Measurements from ENCODE around the gene YPEL1. TPM values are rescaled to one million over a fixed set of nuclear protein-coding genes. Genes with fewer than 3 reads are reported as not detected.
A peak's percentile ranks its signal among the peaks of the same experiment; 100 is the strongest.

The YPEL1 gene
- total RNA-seq, 1 donor from 2014 or later = 7.3 TPM

DNA sequence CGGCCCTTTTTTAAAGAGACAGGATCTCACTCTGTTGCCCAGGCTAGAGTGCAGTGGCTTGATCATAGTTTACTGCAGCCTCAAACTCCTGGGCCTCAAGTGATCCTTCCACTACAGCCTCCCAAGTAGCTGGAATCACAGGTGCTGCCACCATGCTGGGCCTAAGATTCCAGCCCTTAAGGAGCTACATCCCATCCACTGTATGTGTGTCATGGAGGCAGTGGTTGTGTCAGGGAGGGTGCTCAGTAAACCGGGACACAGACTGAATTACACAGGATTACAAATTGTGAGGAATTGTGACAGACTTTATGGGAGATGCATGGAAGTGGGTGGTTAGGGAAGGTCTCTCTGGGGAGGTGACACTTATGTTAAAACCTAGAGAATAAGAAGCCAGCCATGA lies 71.9 kb downstream of the YPEL1 start:
- H3K4me3 ChIP-seq (ENCODE audit: low read depth, low read length) = no peak overlapping the region
- TF ChIP-seq, protein P1, sequence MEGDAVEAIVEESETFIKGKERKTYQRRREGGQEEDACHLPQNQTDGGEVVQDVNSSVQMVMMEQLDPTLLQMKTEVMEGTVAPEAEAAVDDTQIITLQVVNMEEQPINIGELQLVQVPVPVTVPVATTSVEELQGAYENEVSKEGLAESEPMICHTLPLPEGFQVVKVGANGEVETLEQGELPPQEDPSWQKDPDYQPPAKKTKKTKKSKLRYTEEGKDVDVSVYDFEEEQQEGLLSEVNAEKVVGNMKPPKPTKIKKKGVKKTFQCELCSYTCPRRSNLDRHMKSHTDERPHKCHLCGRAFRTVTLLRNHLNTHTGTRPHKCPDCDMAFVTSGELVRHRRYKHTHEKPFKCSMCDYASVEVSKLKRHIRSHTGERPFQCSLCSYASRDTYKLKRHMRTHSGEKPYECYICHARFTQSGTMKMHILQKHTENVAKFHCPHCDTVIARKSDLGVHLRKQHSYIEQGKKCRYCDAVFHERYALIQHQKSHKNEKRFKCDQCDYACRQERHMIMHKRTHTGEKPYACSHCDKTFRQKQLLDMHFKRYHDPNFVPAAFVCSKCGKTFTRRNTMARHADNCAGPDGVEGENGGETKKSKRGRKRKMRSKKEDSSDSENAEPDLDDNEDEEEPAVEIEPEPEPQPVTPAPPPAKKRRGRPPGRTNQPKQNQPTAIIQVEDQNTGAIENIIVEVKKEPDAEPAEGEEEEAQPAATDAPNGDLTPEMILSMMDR (conservative IDR thresholded peaks at IDR 0.05; ENCODE audit: low read depth, low read length) = no peak
- no peak for DNase-seq (ENCODE audit: low read depth)

DNA sequence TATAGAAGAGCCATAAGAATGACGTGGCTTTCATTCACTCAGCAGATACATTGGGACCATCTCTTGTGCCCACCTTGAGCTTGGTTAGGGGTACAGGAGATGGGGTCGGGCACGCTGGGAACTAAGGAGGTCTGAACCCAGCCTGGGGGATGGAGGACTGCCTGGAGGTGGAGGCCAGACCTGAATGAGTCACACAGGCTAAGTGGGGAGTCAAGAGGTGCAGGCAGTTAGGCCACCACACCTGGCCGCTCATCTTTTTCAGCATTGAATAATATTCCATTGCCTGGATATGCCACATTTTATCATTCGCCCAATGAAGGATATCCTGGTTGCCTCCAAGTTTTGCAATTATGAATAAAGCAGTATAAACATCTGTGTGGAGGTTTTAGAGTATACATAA lies 73.6 kb downstream of the YPEL1 start:
- DNase-seq (ENCODE audit: low read depth) = no peak
- no peak overlapping the region for H3K4me3 ChIP-seq (ENCODE audit: low read depth, low read length)
- TF ChIP-seq, protein P1 (conservative IDR thresholded peaks at IDR 0.05; ENCODE audit: low read depth, low read length) = no peak

DNA sequence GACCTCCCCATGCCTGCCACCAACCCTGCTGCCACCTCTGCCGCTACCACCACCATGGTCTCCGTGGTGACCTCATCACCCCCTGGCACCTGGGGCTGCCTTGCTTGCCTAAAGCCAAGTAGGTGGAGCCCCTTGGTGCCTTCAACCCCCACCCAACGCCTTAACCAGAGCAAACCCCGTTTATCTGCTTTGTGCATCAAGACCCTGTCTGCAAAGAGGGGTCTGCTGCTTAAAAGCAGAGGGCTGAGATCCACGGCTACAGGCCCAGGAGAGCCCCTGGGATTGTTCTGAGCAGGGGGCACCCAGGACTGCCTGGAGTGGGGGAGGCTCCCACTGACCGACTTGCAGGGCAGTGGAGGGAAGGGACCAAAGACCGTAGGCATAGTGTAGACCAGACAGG lies 74.7 kb downstream of the YPEL1 start:
- H3K4me3 ChIP-seq (ENCODE audit: low read depth, low read length) = no peak overlapping the region
- no peak for DNase-seq (ENCODE audit: low read depth)
- TF ChIP-seq, protein P1 (conservative IDR thresholded peaks at IDR 0.05; ENCODE audit: low read depth, low read length) = no peak

DNA sequence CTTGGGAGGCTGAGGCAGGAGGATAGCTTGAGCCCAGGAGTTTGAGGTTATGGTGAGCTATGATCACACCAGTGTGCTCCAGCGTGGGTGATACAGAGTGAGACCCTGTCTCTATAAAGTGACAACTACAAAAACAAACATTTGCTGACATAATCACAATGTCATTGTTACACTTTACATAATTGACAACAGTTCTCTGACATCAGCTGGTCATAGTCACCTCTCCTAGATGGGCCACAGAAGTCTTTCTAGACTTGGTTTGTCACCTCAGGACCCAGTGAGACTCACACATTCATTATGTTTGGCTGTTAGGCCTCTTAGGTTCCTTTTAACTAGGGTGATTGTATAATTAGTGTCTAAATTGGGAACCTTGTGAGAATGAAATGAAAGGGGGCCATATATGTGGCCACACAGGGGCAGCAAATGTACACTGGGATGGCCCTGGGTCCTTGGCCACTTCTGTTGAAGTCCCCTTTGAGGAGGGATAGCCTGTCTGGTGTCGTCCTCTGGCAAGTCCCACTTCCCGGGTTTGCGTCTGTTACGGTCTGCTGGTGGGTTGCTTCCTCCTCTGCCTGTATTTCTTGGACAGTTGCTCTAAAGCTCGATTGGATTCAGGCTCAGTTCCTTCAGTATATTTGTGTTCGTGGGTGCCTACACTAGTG lies 75.6 kb downstream of the YPEL1 start:
- H3K4me3 ChIP-seq (ENCODE audit: low read depth, low read length) = no peak overlapping the region
- DNase-seq (ENCODE audit: low read depth) = no peak
- TF ChIP-seq, protein P1 (conservative IDR thresholded peaks at IDR 0.05; ENCODE audit: low read depth, low read length) = no peak

DNA sequence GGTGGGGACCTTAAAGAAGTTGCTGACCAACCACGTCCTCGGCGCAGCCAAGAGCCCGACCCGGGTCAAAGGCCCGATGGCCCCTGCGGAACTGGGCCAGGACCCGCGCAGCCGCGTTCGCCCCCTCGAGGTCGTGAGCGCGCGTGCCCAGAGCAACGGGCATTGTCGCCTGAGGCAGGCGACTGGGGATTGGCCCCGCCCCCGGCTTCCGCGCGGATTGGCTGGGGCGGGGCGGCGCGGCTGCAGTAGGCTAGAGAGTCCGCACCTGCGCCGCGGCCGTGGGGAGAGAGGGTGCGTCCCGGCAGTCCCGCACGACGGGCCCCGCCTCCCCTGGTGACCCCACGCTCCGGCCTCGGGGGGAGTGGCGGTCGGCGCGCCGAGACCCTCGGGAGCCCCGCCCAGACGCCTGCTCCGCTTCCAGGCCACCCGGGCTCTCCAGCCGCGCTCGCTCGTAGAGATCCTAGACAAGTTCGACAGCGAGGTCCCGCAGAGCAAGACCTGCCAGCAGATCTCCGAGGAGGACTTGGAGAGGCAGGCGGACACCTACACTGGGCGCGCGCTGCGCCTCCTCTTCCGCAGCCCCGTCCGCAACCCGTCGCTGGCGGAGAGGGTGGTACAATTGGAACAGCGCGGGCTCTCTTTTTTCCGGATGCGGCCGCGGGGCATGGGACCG lies 78.1 kb downstream of the YPEL1 start:
- TF ChIP-seq, protein P1 (conservative IDR thresholded peaks at IDR 0.05; ENCODE audit: low read depth, low read length) = no peak
- peak overlapping the region; percentile 60 for H3K4me3 ChIP-seq (ENCODE audit: low read depth, low read length)
- no peak for DNase-seq (ENCODE audit: low read depth)

DNA sequence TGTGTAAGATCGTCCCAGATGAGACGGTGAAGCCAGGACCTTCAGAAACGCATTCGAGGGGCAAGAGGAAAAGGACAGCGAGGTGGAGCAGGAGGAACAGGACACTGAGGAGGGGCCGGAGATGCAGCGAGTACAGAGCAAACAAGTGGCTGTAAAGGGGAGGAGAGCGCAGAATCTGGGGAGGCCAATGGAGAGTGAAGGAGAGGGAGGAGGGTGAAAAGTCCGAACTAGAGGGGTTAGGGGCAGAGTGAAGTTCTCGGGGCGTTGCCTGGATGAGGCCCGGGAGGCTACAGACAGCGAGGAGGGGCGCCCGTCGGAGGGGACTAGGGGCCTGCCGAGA lies 78.6 kb downstream of the YPEL1 start:
- peak overlapping the region; percentile 60 for H3K4me3 ChIP-seq (ENCODE audit: low read depth, low read length)
- TF ChIP-seq, protein P1 (conservative IDR thresholded peaks at IDR 0.05; ENCODE audit: low read depth, low read length) = no peak
- no peak for DNase-seq (ENCODE audit: low read depth)

Data from epithelial cell of proximal tubule (primary cell).